PC-3 (cell line): ENCODE measurements around the gene CXCR6. TPM values are rescaled to one million over a fixed set of nuclear protein-coding genes. Genes with fewer than 3 reads are reported as not detected.

ENCODE experiments used
- ATAC-seq: fragments of 200-7000 bp; cut with Tn5 transposase; 2 replicates; pipeline ENCODE4 v1.9.1; 2020; ENCODE audit warnings: mild to moderate bottlenecking, moderate library complexity
- BruUV-seq: library from RNA; stranded (reverse); fragments of 400-500 nt; replicated peaks from 2 replicates; lab custom pipeline; 2021; lab: Mats Ljungman, UMichigan
- CTCF ChIA-PET: fragments of 300-600 bp; sonication (Branson Sonifier 250); formaldehyde crosslinking; loops from one replicate; lab custom pipeline; 2022; ENCODE audit warnings: antibody characterized with exemption; lab: Charles Lee
- POLR2A ChIA-PET: fragments of 300-600 bp; sonication (Branson Sonifier 250); formaldehyde crosslinking; loops from one replicate; lab custom pipeline; 2022; ENCODE audit warnings: antibody characterized with exemption; ENCODE audit not compliant: unreplicated experiment; lab: Charles Lee
- DNase-seq: peaks from one replicate; pipeline ENCODE4 v3.0.0-alpha.2; 2015
- H2AFZ ChIP-seq: fragments of 300-600 bp; sonication (generic); 2 replicates; pipeline ENCODE4 v1.6.0; 2016; ENCODE audit warnings: antibody characterized with exemption, low read length
- H3F3A ChIP-seq: fragments of 300-600 bp; sonication (generic); one replicate; pipeline ENCODE4 v1.6.0; 2017; ENCODE audit warnings: antibody characterized with exemption, low read length, control low read depth, mild to moderate bottlenecking; ENCODE audit not compliant: unreplicated experiment
- H3K27ac ChIP-seq: fragments of 300-600 bp; sonication (generic); 2 replicates; pipeline ENCODE4 v1.5.1; 2016; ENCODE audit warnings: mild to moderate bottlenecking, low read length
- H3K27me3 ChIP-seq: fragments of 300-600 bp; sonication (generic); 2 replicates; pipeline ENCODE4 v1.6.1; 2016; ENCODE audit warnings: low read length, mixed read lengths
- H3K36me3 ChIP-seq: fragments of 300-600 bp; sonication (generic); 2 replicates; pipeline ENCODE4 v1.6.1; 2016; ENCODE audit warnings: low read depth, mixed run types, low read length, mixed read lengths
- H3K4me1 ChIP-seq: fragments of 300-600 bp; sonication (generic); 2 replicates; pipeline ENCODE4 v1.5.1; 2016; ENCODE audit warnings: low read length; ENCODE audit not compliant: insufficient read depth
- H3K4me2 ChIP-seq: fragments of 300-600 bp; sonication (generic); 2 replicates; pipeline ENCODE4 v1.6.0; 2016; ENCODE audit warnings: low read length
- H3K4me3 ChIP-seq: fragments of 300-600 bp; sonication (generic); 2 replicates; pipeline ENCODE4 v1.5.1; 2016; ENCODE audit warnings: mild to moderate bottlenecking, low read length, mixed read lengths
- H3K79me2 ChIP-seq: fragments of 300-600 bp; sonication (generic); 2 replicates; pipeline ENCODE4 v1.6.1; 2017; ENCODE audit warnings: low read length, mixed read lengths
- H3K9ac ChIP-seq: fragments of 300-600 bp; sonication (generic); 2 replicates; pipeline ENCODE4 v1.6.0; 2016; ENCODE audit warnings: mild to moderate bottlenecking, low read length
- H3K9me2 ChIP-seq: fragments of 300-600 bp; sonication (generic); replicated peaks from 2 replicates; pipeline ENCODE4 v1.6.1; 2016; ENCODE audit warnings: mixed run types, low read length, mixed read lengths
- H3K9me3 ChIP-seq: fragments of 300-600 bp; sonication (generic); 2 replicates; pipeline ENCODE4 v1.6.1; 2016; ENCODE audit warnings: low read length, mixed read lengths
- H4K20me1 ChIP-seq: fragments of 300-600 bp; sonication (generic); 2 replicates; pipeline ENCODE4 v1.6.1; 2016; ENCODE audit warnings: low read length, mixed read lengths
- CTCF ChIP-seq: fragments of 300-600 bp; sonication (generic); conservative IDR thresholded peaks from 2 replicates; pipeline ENCODE4 v1.5.1; 2017; ENCODE audit warnings: antibody characterized with exemption, low read depth, mild to moderate bottlenecking, low read length
- EZH2 ChIP-seq: fragments of 300-600 bp; sonication (generic); IDR thresholded peaks from one replicate; pipeline ENCODE4 v1.6.1; 2017; ENCODE audit warnings: antibody characterized with exemption, mild to moderate bottlenecking, low read length; ENCODE audit not compliant: unreplicated experiment
- EZH2phosphoT487 ChIP-seq: fragments of 300-600 bp; sonication (generic); IDR thresholded peaks from 2 replicates; pipeline ENCODE4 v1.6.1; 2018; ENCODE audit warnings: mild to moderate bottlenecking, antibody characterized with exemption, low read length, borderline replicate concordance
- intact Hi-C: fragments of 100-400 bp; cut with micrococcal nuclease; formaldehyde crosslinking; loops from 2 replicates; pipeline ENCODE4 v1.9.0; 2023
- total RNA-seq: library from RNA; depleted of rRNA; stranded (reverse); fragments of >200 nt; gene quantifications from 2 replicates; pipeline ENCODE4 v1.2.3, GENCODE V29; 2014

Gene CXCR6
- total RNA-seq, 1 experiment from 2014 or later = not detected

GRCh38 chr3:45958321-45958791, 15.1 kb downstream of the CXCR6 start:
- CTCF ChIA-PET = no interaction called here
- no peaks in the 10 kb centered on the region for H3K9me2 ChIP-seq
- DNase-seq (no peak), ATAC-seq (no peak)
- no peak overlapping the region for H2AFZ ChIP-seq
- BruUV-seq = no TSS peak
- no peak overlapping the region for H3K27ac ChIP-seq
- H3K4me1 ChIP-seq = no peaks in the 10 kb centered on the region
- H3F3A ChIP-seq = no peaks in the 10 kb centered on the region
- TF ChIP-seq CTCF (no peak), EZH2 (no peak), EZH2phosphoT487 (no peak)
- H3K27me3 ChIP-seq = no peaks in the 10 kb centered on the region
- no peak overlapping the region for H3K4me2 ChIP-seq
- H3K4me3 ChIP-seq = no peak overlapping the region
- H3K9ac ChIP-seq = no peak overlapping the region
- H3K79me2 ChIP-seq = no peaks in the 10 kb centered on the region
- peaks cover 63% of the 10 kb centered on the region for H3K36me3 ChIP-seq
- POLR2A ChIA-PET = no interaction called here
- no peaks in the 10 kb centered on the region for H4K20me1 ChIP-seq
- H3K9me3 ChIP-seq = no peaks in the 10 kb centered on the region
- intact Hi-C loops = no loop called here

GRCh38 chr3:45959201-45959600, 15.9 kb downstream of the CXCR6 start:
- no peaks in the 10 kb centered on the region for H3K9me2 ChIP-seq
- H4K20me1 ChIP-seq = no peaks in the 10 kb centered on the region
- H3K4me2 ChIP-seq = no peak overlapping the region
- no peak overlapping the region for H3K27ac ChIP-seq
- ChIA-PET POLR2A (no interaction called here), CTCF (no interaction called here)
- no peak for TF ChIP-seq EZH2
- no peak for TF ChIP-seq EZH2phosphoT487
- TF ChIP-seq CTCF = no peak
- no peaks in the 10 kb centered on the region for H3K27me3 ChIP-seq
- intact Hi-C loops = no loop called here
- no TSS peak for BruUV-seq
- no peak overlapping the region for H3K9ac ChIP-seq
- H3F3A ChIP-seq = no peaks in the 10 kb centered on the region
- no peaks in the 10 kb centered on the region for H3K9me3 ChIP-seq
- no peaks in the 10 kb centered on the region for H3K79me2 ChIP-seq
- DNase-seq (no peak), ATAC-seq (no peak)
- no peak overlapping the region for H2AFZ ChIP-seq
- H3K4me1 ChIP-seq = no peaks in the 10 kb centered on the region
- no peak overlapping the region for H3K4me3 ChIP-seq
- H3K36me3 ChIP-seq = peaks cover 56% of the 10 kb centered on the region

GRCh38 chr3:45960289-45960688, 17.0 kb downstream of the CXCR6 start:
- Histone ChIP-seq H3K4me1 (no peaks in the 10 kb centered on the region), H3K79me2 (no peaks in the 10 kb centered on the region), H3K27me3 (no peaks in the 10 kb centered on the region), H3K4me2 (no peak overlapping the region), H3K9me2 (no peaks in the 10 kb centered on the region), H3F3A (no peaks in the 10 kb centered on the region), H3K27ac (no peak overlapping the region), H3K36me3 (peaks cover 48% of the 10 kb centered on the region), H4K20me1 (no peaks in the 10 kb centered on the region), H3K9me3 (no peaks in the 10 kb centered on the region), H3K9ac (no peak overlapping the region), H2AFZ (no peak overlapping the region), H3K4me3 (no peak overlapping the region)
- BruUV-seq = no TSS peak
- intact Hi-C loops = no loop called here
- no peak for ATAC-seq
- TF ChIP-seq EZH2phosphoT487 (no peak), EZH2 (no peak), CTCF (no peak)
- DNase-seq = no peak
- POLR2A ChIA-PET = interaction anchor here (0.6 kb wide), 1 partner anchor 626 kb away, joined by 4 read pairs; no protein-coding TSS in a partner anchor
- CTCF ChIA-PET = no interaction called here
